HG03103 (cell line): ENCODE results near the gene CENPS.
"Not testable (repeated sequence)": the region's sequence is repeated elsewhere in the genome, so short reads cannot be mapped to it uniquely, and the experiment has no call there.

Experiments used
- ATAC-seq: cut with Tn5 transposase; IDR thresholded peaks from one replicate; pipeline ENCODE4 v1.9.1; 2021; ENCODE audit warnings: low read depth; ENCODE audit not compliant: unreplicated experiment

Gene CENPS

DNA sequence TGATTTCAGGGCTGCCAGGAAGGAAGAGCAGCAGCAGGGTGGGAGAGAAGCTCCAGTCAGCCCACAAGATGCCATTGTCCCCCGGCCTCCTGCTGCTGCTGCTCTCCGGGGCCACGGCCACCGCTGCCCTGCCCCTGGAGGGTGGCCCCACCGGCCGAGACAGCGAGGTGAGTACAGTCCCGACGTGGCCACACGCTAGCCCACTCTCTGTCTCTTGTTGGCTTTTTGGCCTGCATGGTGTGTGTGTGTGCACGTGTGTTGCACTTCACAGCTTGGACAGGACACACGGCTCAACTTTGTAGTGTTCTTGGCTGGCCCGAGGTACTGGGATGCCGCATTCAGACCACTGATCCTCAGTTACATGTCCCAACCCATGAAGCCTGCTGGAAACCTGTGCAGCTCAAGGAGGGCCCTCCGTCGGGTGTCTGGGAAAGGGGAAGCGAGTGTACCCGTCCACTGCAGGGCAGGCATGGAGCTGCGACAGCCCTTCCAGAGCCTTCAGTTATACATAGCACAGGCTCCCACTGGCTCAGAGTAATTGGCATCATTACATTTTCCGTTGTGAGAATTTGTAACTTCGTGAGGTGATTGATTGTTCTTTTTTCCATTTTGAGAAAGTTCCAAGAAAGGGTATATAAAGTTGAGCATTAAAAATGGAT is 20.1 kb downstream of the CENPS start:
- no peak for ATAC-seq

- no peak for ATAC-seq
These were observed 20.6 kb downstream of the CENPS start for GRCh38 chr1:10450836-10451235.

- no peak for ATAC-seq
These were observed 21.1 kb downstream of the CENPS start for GRCh38 chr1:10451287-10451686.

DNA sequence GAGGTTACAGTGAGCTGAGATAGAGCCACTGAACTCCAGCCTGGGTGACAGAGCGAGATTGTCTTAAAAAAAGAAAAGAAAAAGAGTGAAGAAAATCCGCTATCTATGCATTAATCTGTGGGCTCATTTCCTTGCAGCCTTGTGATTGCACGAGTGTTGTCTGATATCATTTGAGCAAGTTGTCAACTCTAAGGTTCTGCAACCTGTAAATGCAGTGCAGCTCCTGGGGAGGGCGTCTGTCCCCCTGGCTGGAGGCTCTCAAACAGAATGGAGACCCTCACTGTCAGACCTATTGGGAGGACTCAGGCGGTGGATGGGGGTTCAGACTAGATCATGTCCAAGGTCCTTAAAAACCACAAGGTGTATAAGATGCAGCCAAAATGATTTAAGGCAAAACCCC is 25.8 kb downstream of the CENPS start:
- no peak for ATAC-seq

- no peak for ATAC-seq
These were observed 26.4 kb downstream of the CENPS start for GRCh38 chr1:10456661-10457060.

DNA sequence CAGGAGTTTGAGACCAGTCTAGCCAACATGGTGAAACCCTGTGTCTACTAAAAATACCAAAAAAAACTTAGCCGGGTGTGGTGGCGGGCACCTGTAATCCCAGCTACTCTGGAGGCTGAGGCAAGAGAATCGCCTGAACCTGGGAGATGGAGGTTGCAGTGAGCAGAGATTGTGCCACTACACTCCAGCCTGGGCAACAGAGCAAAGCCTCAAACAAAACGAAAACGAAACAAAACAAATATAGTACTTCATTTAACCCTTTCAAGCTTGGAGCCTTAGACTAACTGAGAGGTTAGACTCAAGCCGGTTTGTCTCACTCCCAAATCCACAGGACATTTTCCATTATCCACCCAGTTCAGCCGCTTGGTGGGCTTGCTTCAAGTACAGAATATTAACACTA is 27.2 kb downstream of the CENPS start:
- ATAC-seq: not testable (repeated sequence)

- no peak for ATAC-seq
These were observed 27.6 kb downstream of the CENPS start for GRCh38 chr1:10457875-10458274.

DNA sequence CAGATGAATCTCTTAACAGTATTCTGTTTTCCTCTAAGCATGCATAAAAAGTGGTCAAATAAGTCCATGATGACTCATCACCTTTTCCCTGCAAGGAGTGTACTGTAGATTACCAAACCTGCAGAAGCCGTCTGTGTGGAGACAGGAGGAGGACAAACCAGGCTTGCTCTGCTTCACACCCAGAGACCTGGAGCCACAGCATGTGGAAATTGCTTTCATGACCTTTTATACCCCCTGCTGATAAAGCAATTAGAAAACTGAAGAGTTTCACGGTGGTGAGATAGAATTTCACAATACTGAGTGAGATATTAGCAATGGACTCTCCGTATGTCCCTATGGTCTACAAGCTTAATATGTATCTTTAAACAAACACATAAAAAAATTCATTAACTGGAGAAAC is 29.0 kb downstream of the CENPS start:
- no peak for ATAC-seq

- no peak for ATAC-seq
These were observed 36.8 kb downstream of the CENPS start for GRCh38 chr1:10467078-10467477.

DNA sequence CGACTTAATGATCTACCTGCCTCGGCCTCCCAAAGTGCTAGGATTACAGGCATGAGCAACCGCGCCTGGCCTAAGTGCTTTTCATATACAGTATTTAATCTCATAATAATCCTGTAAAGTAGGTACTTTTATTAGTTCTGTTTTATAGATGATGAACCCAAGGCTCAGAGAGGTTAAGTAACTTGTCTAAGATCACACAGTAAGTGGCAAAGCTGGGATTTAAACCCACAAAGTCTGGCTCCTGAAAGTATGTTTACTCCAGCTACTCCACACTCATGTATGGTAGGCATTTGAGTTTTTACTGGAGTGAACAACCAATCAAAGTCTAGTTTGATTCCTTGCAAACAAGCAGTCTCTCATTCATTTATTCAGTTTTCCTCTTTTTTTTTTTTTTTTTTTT is 39.8 kb downstream of the CENPS start:
- ATAC-seq: no peak

DNA sequence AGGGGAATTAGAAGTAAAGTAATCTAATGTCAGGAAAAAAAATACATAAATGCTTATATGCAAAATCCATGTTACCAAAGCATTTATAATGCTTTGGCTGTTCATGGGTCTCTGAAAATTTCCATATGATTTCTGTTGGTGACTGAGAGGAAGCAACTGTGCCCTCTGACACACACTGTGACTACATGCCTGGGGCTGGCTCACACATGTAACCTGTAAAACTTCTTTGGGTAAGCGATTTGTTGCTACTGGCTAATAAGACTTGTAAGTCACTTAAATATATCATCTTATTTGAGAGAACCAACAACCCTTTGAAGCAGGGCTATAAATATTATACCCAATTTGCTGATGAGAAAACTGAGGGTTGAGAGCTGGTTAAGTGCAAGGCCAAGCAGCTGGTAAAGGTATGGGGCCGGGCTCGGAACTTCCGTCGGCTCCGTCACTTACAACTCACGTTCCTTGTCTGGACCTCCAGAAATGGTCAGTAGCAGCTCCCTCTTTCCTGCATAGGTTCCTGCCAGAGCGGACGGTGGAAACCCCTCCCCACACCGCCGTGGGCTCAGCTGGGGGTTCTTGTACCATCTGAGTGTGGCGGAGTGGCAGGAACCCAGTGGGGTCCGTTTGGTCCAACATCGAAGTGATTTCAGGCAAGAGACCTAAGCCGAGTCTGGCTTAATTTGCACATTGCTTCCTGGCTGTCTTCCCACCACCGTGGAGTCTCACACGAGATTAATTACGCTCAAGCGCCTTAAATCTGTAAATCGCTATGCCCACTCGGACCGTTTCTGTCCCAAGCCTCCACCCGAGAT is 41.4 kb downstream of the CENPS start:
- ATAC-seq: no peak

GRCh38 chr1:10472220-10473144 is 42.2 kb downstream of the CENPS start, which contains the start of gene DFFA:
Gene DFFA (minus strand): TSS chr1:10472529. CDS start chr1:10472458, 71 bp downstream.
- ATAC-seq: peak; percentile 65

DNA sequence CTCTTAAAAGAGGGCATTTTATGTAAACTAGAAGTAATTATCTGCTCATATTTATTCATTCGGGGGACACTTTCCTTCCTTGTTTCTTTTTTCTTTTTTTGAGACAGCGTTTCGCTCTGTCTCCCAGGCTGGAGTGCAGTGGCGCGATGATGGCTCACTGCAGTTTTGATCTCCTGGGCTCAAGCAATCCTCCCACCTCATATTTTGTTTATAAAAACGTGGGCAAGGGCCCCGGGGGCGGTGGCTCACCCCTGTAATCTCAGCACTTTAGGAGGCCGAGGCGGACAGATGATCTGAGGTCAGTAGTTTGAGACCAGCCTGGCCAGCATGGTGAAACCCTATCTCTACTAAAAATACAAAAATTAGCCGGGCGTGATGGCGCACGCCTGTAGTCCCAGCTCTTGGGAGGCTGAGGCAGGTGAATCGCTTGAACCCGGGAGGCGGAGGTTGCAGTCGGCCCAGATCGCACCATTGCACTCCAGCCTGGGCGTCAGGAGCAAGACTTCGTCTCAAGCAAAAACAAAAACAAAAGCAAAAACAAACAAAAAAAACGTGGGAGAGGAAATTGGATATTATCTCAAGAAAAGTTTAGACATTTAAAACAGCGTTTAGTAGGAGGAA is 43.0 kb downstream of the CENPS start:
- no peak for ATAC-seq

GRCh38 chr1:10474309-10474612 is 44.0 kb downstream of the CENPS start:
- not testable (repeated sequence) for ATAC-seq

DNA sequence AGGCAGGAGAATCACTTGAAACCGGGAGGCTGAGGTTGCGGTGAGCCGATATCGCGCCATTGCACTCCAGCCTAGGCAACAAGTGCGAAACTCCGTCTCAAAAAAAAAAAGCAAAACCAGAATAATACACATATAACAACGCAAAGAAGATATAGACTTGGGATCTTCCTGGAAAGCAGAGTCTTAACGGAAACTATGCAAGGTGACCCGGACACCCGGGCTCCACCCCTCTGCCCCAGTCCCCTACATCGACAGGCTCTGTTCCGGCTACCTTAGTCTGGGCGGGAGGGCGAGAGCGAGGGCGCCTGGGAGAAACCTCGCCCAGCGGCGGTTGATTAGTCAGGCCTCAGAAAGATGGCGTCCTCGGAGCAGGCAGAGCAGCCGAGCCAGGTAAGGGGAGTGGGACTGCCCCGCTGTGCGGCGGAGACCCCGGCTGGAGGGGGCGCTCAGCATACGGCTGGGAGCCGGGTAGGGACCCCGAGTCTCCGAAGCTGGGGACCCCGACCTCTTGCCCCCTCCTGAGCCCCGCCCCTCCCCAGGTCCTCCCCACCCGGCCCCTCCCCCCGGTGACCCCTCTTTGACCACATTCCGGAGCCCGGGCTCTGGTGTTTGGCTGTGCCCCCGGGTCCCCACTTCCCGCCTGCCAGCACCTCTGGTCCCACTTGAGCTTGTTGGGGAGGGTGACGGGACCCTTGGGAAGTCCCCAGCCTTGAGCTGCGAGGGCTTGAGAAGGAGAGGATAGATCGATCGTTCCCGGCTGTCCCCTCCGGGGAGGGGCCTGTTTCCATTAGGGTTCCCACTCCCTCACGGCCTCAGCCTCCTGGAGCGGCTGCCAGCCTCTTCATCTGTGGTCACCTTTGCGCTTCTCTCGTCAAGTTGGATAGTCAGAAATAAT is 44.6 kb downstream of the CENPS start, which contains the start of gene PEX14:
TSS of gene PEX14 (plus strand) at position 338 of the 895 bp plus-strand sequence. CDS start at position 355, 17 bp downstream.
- ATAC-seq: no peak

- ATAC-seq: no peak
These were observed 45.3 kb downstream of the CENPS start for GRCh38 chr1:10475510-10475909.

DNA sequence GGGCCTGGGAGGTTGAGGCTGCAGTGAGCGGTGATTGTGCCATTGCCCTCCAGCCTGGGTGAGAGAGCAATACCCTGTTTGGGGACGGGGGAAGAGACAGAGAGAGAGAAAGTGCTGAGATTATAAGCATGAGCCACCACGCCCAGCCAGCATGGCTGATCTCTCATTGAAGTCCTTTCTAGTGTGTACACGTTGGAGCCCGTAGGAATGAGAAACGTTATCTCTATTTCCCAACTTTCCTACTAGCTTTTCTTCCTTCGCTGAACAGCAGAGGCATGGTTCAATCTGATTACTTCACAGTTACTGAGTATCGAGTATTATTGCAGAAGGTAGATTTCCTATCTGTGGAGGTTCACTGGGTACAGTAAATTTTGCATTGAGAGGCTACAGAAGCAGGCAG is 49.1 kb downstream of the CENPS start:
- no peak for ATAC-seq

- no peak for ATAC-seq
These were observed 50.4 kb downstream of the CENPS start for GRCh38 chr1:10480614-10481013.

- ATAC-seq: no peak
These were observed 54.3 kb downstream of the CENPS start for GRCh38 chr1:10484521-10484920.
